OCI-LY1 (cell line): ENCODE data around the gene HOXC6.

ENCODE experiments used
- H2AFZ ChIP-seq: fragments of 200-600 bp; sonication (generic), shearing (Covaris generic); 2 replicates; pipeline ENCODE4 v1.6.0; 2014; ENCODE audit warnings: antibody characterized with exemption, mild to moderate bottlenecking, low read length
- H3F3A ChIP-seq: fragments of 200-600 bp; sonication (generic), shearing (Covaris generic); 2 replicates; pipeline ENCODE4 v1.6.0; 2014; ENCODE audit warnings: mild to moderate bottlenecking, antibody characterized with exemption, low read length, moderate library complexity; ENCODE audit not compliant: insufficient read depth
- H3K27ac ChIP-seq: fragments of 200-600 bp; sonication (generic); 2 replicates; pipeline ENCODE4 v1.5.1; 2014; ENCODE audit warnings: low read length, mixed run types, mild to moderate bottlenecking, low read depth; ENCODE audit not compliant: poor library complexity, severe bottlenecking
- H3K27me3 ChIP-seq: fragments of 200-600 bp; sonication (generic); 2 replicates; pipeline ENCODE4 v1.6.0; 2014; ENCODE audit warnings: antibody characterized with exemption, mild to moderate bottlenecking, low read length, moderate library complexity; ENCODE audit not compliant: insufficient read depth
- H3K36me3 ChIP-seq: fragments of 200-600 bp; sonication (generic); 2 replicates; pipeline ENCODE4 v1.6.1; 2014; ENCODE audit warnings: mild to moderate bottlenecking, antibody characterized with exemption, low read length, moderate library complexity, mixed read lengths; ENCODE audit not compliant: insufficient read depth
- H3K4me1 ChIP-seq: fragments of 200-600 bp; sonication (generic); 2 replicates; pipeline ENCODE4 v1.5.1; 2014; ENCODE audit warnings: mild to moderate bottlenecking, low read length, moderate library complexity; ENCODE audit not compliant: insufficient read depth, severe bottlenecking
- H3K4me2 ChIP-seq: fragments of 200-600 bp; sonication (generic), shearing (Covaris generic); 2 replicates; pipeline ENCODE4 v1.6.1; 2014; ENCODE audit warnings: low read length
- H3K4me3 ChIP-seq: fragments of 200-600 bp; sonication (generic); 2 replicates; pipeline ENCODE4 v1.5.1; 2014; ENCODE audit warnings: low read length, low read depth, mild to moderate bottlenecking, mixed read lengths; ENCODE audit not compliant: poor library complexity, severe bottlenecking
- H3K79me2 ChIP-seq: fragments of 200-600 bp; shearing (Covaris generic); 2 replicates; pipeline ENCODE4 v1.6.1; 2016; ENCODE audit warnings: mixed run types, low read length, mixed read lengths; ENCODE audit not compliant: insufficient read depth
- H3K9ac ChIP-seq: fragments of 200-600 bp; sonication (generic), shearing (Covaris generic); 2 replicates; pipeline ENCODE4 v1.6.1; 2014; ENCODE audit warnings: mild to moderate bottlenecking, low read length, mixed read lengths
- H3K9me2 ChIP-seq: fragments of 200-600 bp; sonication (generic), shearing (Covaris generic); 2 replicates; pipeline ENCODE4 v1.6.1; 2014; ENCODE audit warnings: low read depth, mild to moderate bottlenecking, low read length, mixed read lengths
- H3K9me3 ChIP-seq: fragments of 200-600 bp; shearing (Covaris generic); 2 replicates; pipeline ENCODE4 v1.6.1; 2014; ENCODE audit warnings: low read length, mixed read lengths
- H4K20me1 ChIP-seq: fragments of 200-600 bp; sonication (generic), shearing (Covaris generic); 2 replicates; pipeline ENCODE4 v1.6.0; 2016; ENCODE audit warnings: mild to moderate bottlenecking, low read length; ENCODE audit not compliant: insufficient read depth
- EZH2 ChIP-seq: fragments of 200-600 bp; sonication (generic), shearing (Covaris generic); IDR thresholded peaks from 2 replicates; pipeline ENCODE4 v1.8.0; 2017; ENCODE audit warnings: borderline replicate concordance, mixed run types, mild to moderate bottlenecking, antibody characterized with exemption, low read length, moderate library complexity, mixed read lengths
- TF ChIP-seq, protein P1 (sequence below): fragments of 200-600 bp; sonication (generic), shearing (Covaris generic); IDR thresholded peaks from 2 replicates; pipeline ENCODE4 v1.5.1; 2017; ENCODE audit warnings: mild to moderate bottlenecking, antibody characterized with exemption, low read length, moderate library complexity, mixed read lengths

Gene HOXC6

DNA sequence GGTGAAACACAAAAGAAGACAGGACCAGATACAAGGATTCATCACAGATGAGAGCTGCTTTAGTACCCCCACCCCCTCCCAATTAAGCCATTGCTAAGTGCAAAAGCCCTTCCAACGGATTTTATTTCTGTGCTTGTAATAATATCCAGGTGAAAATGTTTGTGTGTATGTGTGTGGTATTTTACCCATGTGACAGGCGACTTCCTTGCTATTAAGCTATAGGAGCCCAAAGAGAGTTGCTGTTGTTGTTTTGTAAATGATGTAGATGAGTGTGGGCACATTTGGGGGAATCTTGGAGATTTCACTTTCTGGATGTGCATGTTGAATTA, 22.2 kb downstream of the HOXC6 start:
- Histone ChIP-seq H3K27me3 (no peaks in the 10 kb centered on the region), H3K4me1 (peaks cover 30% of the 10 kb centered on the region), H3K4me3 (no peak overlapping the region), H3K4me2 (no peak overlapping the region), H3K9me3 (no peaks in the 10 kb centered on the region), H3K9me2 (no peaks in the 10 kb centered on the region), H3K79me2 (no peaks in the 10 kb centered on the region), H3K36me3 (no peaks in the 10 kb centered on the region), H3K27ac (no peak overlapping the region), H3F3A (no peaks in the 10 kb centered on the region), H3K9ac (no peak overlapping the region), H4K20me1 (no peaks in the 10 kb centered on the region), H2AFZ (no peak overlapping the region)
- TF ChIP-seq EZH2, result no peak
- TF ChIP-seq, protein P1, sequence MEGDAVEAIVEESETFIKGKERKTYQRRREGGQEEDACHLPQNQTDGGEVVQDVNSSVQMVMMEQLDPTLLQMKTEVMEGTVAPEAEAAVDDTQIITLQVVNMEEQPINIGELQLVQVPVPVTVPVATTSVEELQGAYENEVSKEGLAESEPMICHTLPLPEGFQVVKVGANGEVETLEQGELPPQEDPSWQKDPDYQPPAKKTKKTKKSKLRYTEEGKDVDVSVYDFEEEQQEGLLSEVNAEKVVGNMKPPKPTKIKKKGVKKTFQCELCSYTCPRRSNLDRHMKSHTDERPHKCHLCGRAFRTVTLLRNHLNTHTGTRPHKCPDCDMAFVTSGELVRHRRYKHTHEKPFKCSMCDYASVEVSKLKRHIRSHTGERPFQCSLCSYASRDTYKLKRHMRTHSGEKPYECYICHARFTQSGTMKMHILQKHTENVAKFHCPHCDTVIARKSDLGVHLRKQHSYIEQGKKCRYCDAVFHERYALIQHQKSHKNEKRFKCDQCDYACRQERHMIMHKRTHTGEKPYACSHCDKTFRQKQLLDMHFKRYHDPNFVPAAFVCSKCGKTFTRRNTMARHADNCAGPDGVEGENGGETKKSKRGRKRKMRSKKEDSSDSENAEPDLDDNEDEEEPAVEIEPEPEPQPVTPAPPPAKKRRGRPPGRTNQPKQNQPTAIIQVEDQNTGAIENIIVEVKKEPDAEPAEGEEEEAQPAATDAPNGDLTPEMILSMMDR, result no peak

DNA sequence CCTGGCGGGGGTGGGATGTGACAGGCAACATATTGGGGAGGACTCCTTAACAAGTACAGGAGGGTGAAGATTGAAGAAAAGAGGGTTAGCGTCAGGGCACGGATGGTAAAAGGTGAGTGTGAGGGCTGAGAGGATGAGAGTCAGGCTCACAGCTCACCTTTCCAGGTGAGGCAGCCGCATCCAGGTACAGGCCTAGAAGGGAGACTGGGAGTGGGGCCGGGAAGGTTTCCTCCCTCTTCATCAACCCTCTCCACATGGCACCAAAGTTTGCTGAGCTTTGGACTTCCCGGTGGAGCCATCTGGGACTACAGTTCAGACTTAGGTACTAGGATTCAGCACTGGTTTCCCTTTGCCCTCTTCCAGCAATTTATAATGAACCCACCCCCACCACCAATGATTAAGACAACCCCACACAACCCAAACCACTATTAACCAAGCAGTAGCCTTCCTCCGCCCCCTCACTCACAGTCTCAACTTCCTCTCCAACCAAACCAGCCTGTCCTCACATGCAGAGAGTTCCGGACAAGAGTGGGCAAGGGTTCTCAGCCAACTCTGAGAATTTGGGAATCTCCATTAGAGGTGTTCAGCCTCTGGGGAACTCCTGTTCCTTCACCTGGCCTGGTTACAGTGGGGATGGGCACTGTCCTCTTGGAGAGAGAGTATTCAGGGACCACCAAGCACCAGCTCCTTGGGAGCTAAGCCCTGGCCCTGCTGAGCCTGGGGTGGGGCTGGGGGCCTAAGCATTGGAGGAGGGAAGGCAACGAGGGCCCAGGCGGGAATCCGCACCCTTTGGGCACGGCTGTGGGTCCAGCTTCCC, 23.0 kb downstream of the HOXC6 start:
- H3K4me2 ChIP-seq, result peak overlapping the region; percentile 81; the same call in 1 of the 2 replicates
- no peaks in the 10 kb centered on the region for H4K20me1 ChIP-seq
- no peaks in the 10 kb centered on the region for H3K27me3 ChIP-seq
- H3K9me3 ChIP-seq, result no peaks in the 10 kb centered on the region
- H3K36me3 ChIP-seq, result no peaks in the 10 kb centered on the region
- no peaks in the 10 kb centered on the region for H3F3A ChIP-seq
- no peaks in the 10 kb centered on the region for H3K79me2 ChIP-seq
- no peak overlapping the region for H3K27ac ChIP-seq
- H3K9me2 ChIP-seq, result no peaks in the 10 kb centered on the region
- no peak overlapping the region for H3K4me3 ChIP-seq
- H3K4me1 ChIP-seq, result peaks cover 31% of the 10 kb centered on the region
- TF ChIP-seq, protein P1, result no peak
- TF ChIP-seq EZH2, result no peak
- H2AFZ ChIP-seq, result no peak overlapping the region
- no peak overlapping the region for H3K9ac ChIP-seq

DNA sequence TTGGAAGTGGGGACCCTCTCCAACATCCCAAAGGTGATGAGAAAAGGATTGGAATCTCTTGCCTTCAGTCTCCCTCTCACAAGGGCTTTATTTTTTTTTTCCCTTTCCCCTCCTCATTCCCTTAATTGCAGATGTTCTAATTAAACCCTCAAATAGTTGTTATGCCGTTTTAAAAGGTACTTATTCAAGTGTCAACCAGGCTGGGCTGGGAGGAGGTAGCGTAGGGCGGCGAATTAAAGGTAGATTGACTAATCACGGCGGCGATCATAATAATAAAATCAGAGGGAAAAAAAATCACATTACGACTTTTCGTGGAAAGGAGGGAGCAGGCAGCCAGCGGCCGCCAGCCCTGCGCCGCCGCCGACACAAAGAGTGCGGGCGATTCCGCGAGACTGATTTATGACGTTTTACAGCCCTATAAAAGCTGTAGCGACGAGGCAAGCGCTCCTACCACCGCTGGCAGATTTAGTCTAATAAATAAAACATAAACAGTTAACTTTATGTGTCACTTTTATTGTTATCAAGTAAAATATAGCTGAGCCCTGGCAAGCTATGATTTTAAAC, 23.7 kb downstream of the HOXC6 start:
- H2AFZ ChIP-seq, result no peak overlapping the region
- H3K79me2 ChIP-seq, result no peaks in the 10 kb centered on the region
- H3K9me2 ChIP-seq, result no peaks in the 10 kb centered on the region
- H3K4me1 ChIP-seq, result peaks cover 31% of the 10 kb centered on the region
- no peaks in the 10 kb centered on the region for H3F3A ChIP-seq
- TF ChIP-seq, protein P1, result no peak
- TF ChIP-seq EZH2, result no peak
- H3K36me3 ChIP-seq, result no peaks in the 10 kb centered on the region
- no peak overlapping the region for H3K27ac ChIP-seq
- H4K20me1 ChIP-seq, result no peaks in the 10 kb centered on the region
- peak overlapping the region; percentile 81; the same call in 1 of the 2 replicates for H3K4me2 ChIP-seq
- H3K9me3 ChIP-seq, result no peaks in the 10 kb centered on the region
- no peaks in the 10 kb centered on the region for H3K27me3 ChIP-seq
- no peak overlapping the region for H3K9ac ChIP-seq
- H3K4me3 ChIP-seq, result peak overlapping the region; percentile 77
